Mesenchymal stem cell (in vitro differentiated cells and primary cell): ENCODE measurements around the gene BCAS4.

ENCODE experiments used
- DNase-seq: peaks from one replicate; pipeline ENCODE4 v3.0.0-alpha.2; 2013
- H2AFZ ChIP-seq: one replicate; pipeline ENCODE4 v1.6.1; 2013; ENCODE audit warnings: low read depth, mild to moderate bottlenecking, control low read depth, inconsistent platforms, low read length, moderate library complexity
- H2AK5ac ChIP-seq: 2 replicates; pipeline ENCODE4 v1.6.1; 2013; ENCODE audit warnings: low read length, moderate library complexity, mild to moderate bottlenecking, inconsistent platforms; ENCODE audit not compliant: severe bottlenecking
- H2BK120ac ChIP-seq: one replicate; pipeline ENCODE4 v1.6.1; 2013; ENCODE audit warnings: low read depth, mild to moderate bottlenecking, inconsistent platforms, low read length, moderate library complexity
- H2BK12ac ChIP-seq, 2 experiments: one replicate each; pipeline ENCODE4 v1.6.1; 2013; ENCODE audit warnings: inconsistent platforms in 2 of 2, low read length in 2 of 2, mild to moderate bottlenecking in 2 of 2, moderate library complexity in 2 of 2, control low read depth in 1 of 2
- H2BK15ac ChIP-seq: one replicate; pipeline ENCODE4 v1.6.1; 2013; ENCODE audit warnings: mild to moderate bottlenecking, low read depth, inconsistent platforms; ENCODE audit not compliant: poor library complexity, severe bottlenecking
- H2BK5ac ChIP-seq: 2 replicates; pipeline ENCODE4 v1.6.1; 2013; ENCODE audit warnings: low read depth, mild to moderate bottlenecking, low read length, control low read depth, inconsistent platforms; ENCODE audit not compliant: poor library complexity, severe bottlenecking
- H3K14ac ChIP-seq, 2 experiments: one replicate each; pipeline ENCODE4 v1.6.1; 2013; ENCODE audit warnings: inconsistent platforms in 2 of 2, low read length in 2 of 2, control low read depth in 1 of 2, mild to moderate bottlenecking in 1 of 2, moderate library complexity in 1 of 2
- H3K18ac ChIP-seq, 2 experiments: one replicate each; pipeline ENCODE4 v1.6.1; 2013; ENCODE audit warnings: inconsistent platforms in 2 of 2, low read length in 2 of 2, control low read depth in 1 of 2, low read depth in 1 of 2, mild to moderate bottlenecking in 1 of 2
- H3K23ac ChIP-seq, 2 experiments: one replicate each; pipeline ENCODE4 v1.6.1; 2013; ENCODE audit warnings: inconsistent platforms in 2 of 2, low read length in 2 of 2, mild to moderate bottlenecking in 2 of 2, moderate library complexity in 2 of 2, control low read depth in 1 of 2
- H3K27ac ChIP-seq: 2 replicates; pipeline ENCODE4 v1.5.1; 2013; ENCODE audit warnings: mild to moderate bottlenecking, moderate library complexity, low read length, control low read depth, inconsistent platforms; ENCODE audit not compliant: poor library complexity, severe bottlenecking
- H3K27me3 ChIP-seq, 2 experiments: 2 replicates each; pipeline versions ENCODE4 v1.6.1 to v1.7.0; 2013; ENCODE audit warnings: low read length in 2 of 2, mild to moderate bottlenecking in 2 of 2, moderate library complexity in 2 of 2, control low read depth in 1 of 2, inconsistent platforms in 1 of 2; ENCODE audit not compliant: control insufficient read depth in 1 of 2, insufficient read depth in 1 of 2
- H3K36me3 ChIP-seq, 2 experiments: 2 replicates each; pipeline versions ENCODE4 v1.6.1 to v1.7.0; 2013; ENCODE audit warnings: low read length in 2 of 2, control low read depth in 1 of 2, inconsistent platforms in 1 of 2, low read depth in 1 of 2, mild to moderate bottlenecking in 1 of 2; ENCODE audit not compliant: insufficient read depth in 2 of 2, control insufficient read depth in 1 of 2
- H3K4ac ChIP-seq, 2 experiments: one replicate each; pipeline ENCODE4 v1.6.1; 2013; ENCODE audit warnings: inconsistent platforms in 2 of 2, low read length in 2 of 2, mild to moderate bottlenecking in 2 of 2, moderate library complexity in 2 of 2, control low read depth in 1 of 2, low read depth in 1 of 2
- H3K4me1 ChIP-seq: 2 replicates; pipeline ENCODE4 v1.6.1; 2013; ENCODE audit warnings: low read depth, low read length, control low read depth; ENCODE audit not compliant: control insufficient read depth, insufficient read depth
- H3K4me2 ChIP-seq: 2 replicates; pipeline ENCODE4 v1.6.1; 2013; ENCODE audit warnings: low read length, mild to moderate bottlenecking, inconsistent platforms; ENCODE audit not compliant: poor library complexity, severe bottlenecking
- H3K4me3 ChIP-seq, 2 experiments: 2 replicates each; pipeline versions ENCODE4 v1.5.1 to v1.7.0; 2013; ENCODE audit warnings: low read length in 2 of 2, mild to moderate bottlenecking in 2 of 2, control low read depth in 1 of 2, low read depth in 1 of 2; ENCODE audit not compliant: insufficient read depth in 1 of 2
- H3K79me1 ChIP-seq: replicated peaks from 2 replicates; pipeline ENCODE4 v1.6.1; 2013; ENCODE audit warnings: mild to moderate bottlenecking, control low read depth, low read length, inconsistent platforms; ENCODE audit not compliant: poor library complexity, severe bottlenecking
- H3K9ac ChIP-seq: 2 replicates; pipeline ENCODE4 v1.7.0; 2013; ENCODE audit warnings: mild to moderate bottlenecking, low read length, moderate library complexity
- H3K9me3 ChIP-seq: 2 replicates; pipeline ENCODE4 v1.7.0; 2013; ENCODE audit warnings: mild to moderate bottlenecking, low read length; ENCODE audit not compliant: control insufficient read depth
- H4K8ac ChIP-seq: one replicate; pipeline ENCODE4 v1.6.1; 2013; ENCODE audit warnings: inconsistent platforms, mild to moderate bottlenecking, low read length, moderate library complexity
- H4K91ac ChIP-seq: one replicate; pipeline ENCODE4 v1.6.1; 2013; ENCODE audit warnings: mild to moderate bottlenecking, low read length, inconsistent platforms
- WGBS: methylation state at CpG from one replicate; pipeline ENCODE4 v1.1.7; 2013; ENCODE audit warnings: mixed read lengths; 5-methylcytosine and 5-hydroxymethylcytosine counted together

Gene BCAS4

GRCh38 chr20:50758469-50758868, 36.4 kb upstream of the BCAS4 start:
- Histone ChIP-seq H3K14ac (no peak overlapping the region), H2BK12ac (no peak overlapping the region), H3K9ac (no peak overlapping the region), H3K4me1 (peaks cover 12% of the 10 kb centered on the region), H2BK120ac (no peak overlapping the region), H3K27ac (no peak overlapping the region), H2AK5ac (peak overlapping the region; percentile 68), H3K27me3 (no peaks in the 10 kb centered on the region), H3K79me1 (peaks cover 2% of the 10 kb centered on the region), H3K18ac (no peak overlapping the region), H4K91ac (no peak overlapping the region), H3K23ac (no peak overlapping the region), H3K4ac (no peak overlapping the region), H3K36me3 (no peaks in the 10 kb centered on the region), H3K9me3 (no peaks in the 10 kb centered on the region), H3K4me2 (no peak overlapping the region), H2BK5ac (no peak overlapping the region), H2AFZ (no peak overlapping the region), H3K4me3 (no peak overlapping the region), H2BK15ac (no peak overlapping the region), H4K8ac (no peak overlapping the region)
- WGBS, result 93% methylated on average over 5 of the region's 5 CpGs
- no peak for DNase-seq

DNA sequence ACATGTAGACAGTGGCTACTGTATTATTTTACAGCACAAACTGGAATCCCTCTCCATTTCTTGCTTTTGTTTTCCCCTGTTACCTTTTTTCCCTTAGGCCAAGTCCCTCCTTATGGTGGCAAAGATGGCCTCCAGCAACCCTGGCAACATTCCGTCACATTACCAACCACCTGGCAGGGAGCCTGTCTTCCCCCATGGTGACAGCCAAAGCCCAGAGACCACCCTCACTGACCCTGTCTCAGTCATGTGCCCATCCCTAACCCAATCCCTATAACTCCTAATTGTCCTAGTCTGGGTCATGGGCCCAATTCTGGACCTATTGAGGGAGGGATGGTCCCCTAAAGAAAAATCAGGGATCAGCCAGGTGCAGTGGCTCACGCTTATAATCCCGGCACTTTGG, 35.9 kb upstream of the BCAS4 start:
- Histone ChIP-seq H3K27me3 (no peaks in the 10 kb centered on the region), H3K4me1 (peaks cover 14% of the 10 kb centered on the region), H2BK15ac (no peak overlapping the region), H3K36me3 (no peaks in the 10 kb centered on the region), H3K4me3 (no peak overlapping the region), H3K23ac (no peak overlapping the region), H2AFZ (no peak overlapping the region), H3K27ac (no peak overlapping the region), H3K79me1 (peaks cover 2% of the 10 kb centered on the region), H2BK5ac (no peak overlapping the region), H3K9me3 (no peaks in the 10 kb centered on the region), H3K4ac (no peak overlapping the region), H4K8ac (no peak overlapping the region), H2AK5ac (peak overlapping the region; percentile 86), H2BK12ac (no peak overlapping the region), H3K4me2 (no peak overlapping the region), H4K91ac (no peak overlapping the region), H2BK120ac (no peak overlapping the region), H3K18ac (no peak overlapping the region), H3K14ac (no peak overlapping the region), H3K9ac (no peak overlapping the region)
- DNase-seq, result no peak
- 96% methylated on average over 3 of the region's 3 CpGs for WGBS

- Histone ChIP-seq H3K9ac (no peak overlapping the region), H4K8ac (no peak overlapping the region), H3K4me2 (no peak overlapping the region), H3K23ac (no peak overlapping the region), H2AFZ (no peak overlapping the region), H2BK5ac (no peak overlapping the region), H3K4me3 (no peak overlapping the region), H2BK12ac (no peak overlapping the region), H3K27ac (no peak overlapping the region), H4K91ac (no peak overlapping the region), H2BK120ac (no peak overlapping the region), H3K9me3 (no peaks in the 10 kb centered on the region), H2BK15ac (no peak overlapping the region), H3K27me3 (no peaks in the 10 kb centered on the region), H3K4me1 (peaks cover 16% of the 10 kb centered on the region), H3K4ac (no peak overlapping the region), H3K36me3 (no peaks in the 10 kb centered on the region), H2AK5ac (no peak overlapping the region), H3K18ac (no peak overlapping the region), H3K79me1 (peaks cover 2% of the 10 kb centered on the region), H3K14ac (no peak overlapping the region)
- 89% methylated on average over 5 of the region's 5 CpGs for WGBS
- no peak for DNase-seq
Observed at GRCh38 chr20:50759678-50760077, 35.2 kb upstream of the BCAS4 start.

DNA sequence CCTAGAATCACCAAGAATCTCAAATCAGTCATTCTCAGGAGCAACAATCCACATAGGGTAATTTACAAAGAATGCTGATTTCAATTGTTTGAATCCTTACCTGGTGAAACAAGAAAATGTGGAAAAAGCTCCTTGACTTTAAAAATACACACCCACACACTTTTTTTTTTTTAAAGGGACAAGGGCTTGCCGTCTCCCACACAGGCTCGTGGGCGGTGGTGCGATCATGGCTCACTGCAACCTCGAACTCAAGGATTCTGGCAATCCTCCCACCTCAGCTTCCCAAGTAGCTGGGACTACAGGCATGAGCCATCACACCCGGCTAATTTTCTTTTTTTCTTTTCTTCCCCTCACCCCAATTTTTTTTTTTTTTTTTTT, 32.8 kb upstream of the BCAS4 start:
- H2BK12ac ChIP-seq, result no peak overlapping the region
- H3K23ac ChIP-seq, result no peak overlapping the region
- peak overlapping the region; percentile 97 for H3K27ac ChIP-seq
- H3K14ac ChIP-seq, result no peak overlapping the region
- H4K91ac ChIP-seq, result no peak overlapping the region
- peak overlapping the region; percentile 19 for H3K9ac ChIP-seq
- H2AK5ac ChIP-seq, result no peak overlapping the region
- no peak overlapping the region for H2BK120ac ChIP-seq
- H3K27me3 ChIP-seq, result no peaks in the 10 kb centered on the region
- no peak overlapping the region for H2BK15ac ChIP-seq
- WGBS, result 96% methylated on average over 6 of the region's 6 CpGs
- H2BK5ac ChIP-seq, result peak overlapping the region; percentile 75
- H3K4me3 ChIP-seq, result peak overlapping the region in 1 of 2 experiments; percentile 45
- H4K8ac ChIP-seq, result no peak overlapping the region
- H3K4me2 ChIP-seq, result peak overlapping the region; percentile 44
- no peak overlapping the region for H3K4ac ChIP-seq
- no peak overlapping the region for H2AFZ ChIP-seq
- H3K79me1 ChIP-seq, result peaks cover 2% of the 10 kb centered on the region
- DNase-seq, result no peak
- no peaks in the 10 kb centered on the region for H3K36me3 ChIP-seq
- H3K18ac ChIP-seq, result no peak overlapping the region
- H3K9me3 ChIP-seq, result no peaks in the 10 kb centered on the region
- peaks cover 16% of the 10 kb centered on the region for H3K4me1 ChIP-seq
